NB4 (cell line): ENCODE measurements around the gene GNPAT.

Experiments used
- CTCF ChIP-seq: IDR thresholded peaks from one replicate; pipeline ENCODE4 v1.5.1; 2012; ENCODE audit warnings: low read depth, low read length
- MAX ChIP-seq: IDR thresholded peaks from 2 replicates; pipeline ENCODE4 v1.6.1; 2011; ENCODE audit warnings: low read depth, low read length
- MYC ChIP-seq: IDR thresholded peaks from 2 replicates; pipeline ENCODE4 v1.6.1; 2011; ENCODE audit warnings: low read depth, low read length
- POLR2A ChIP-seq: IDR thresholded peaks from 2 replicates; pipeline ENCODE4 v1.6.1; 2011; ENCODE audit warnings: mild to moderate bottlenecking; ENCODE audit not compliant: insufficient read length; ENCODE audit errors: extremely low read depth

- no peak for TF ChIP-seq CTCF
- no peak for TF ChIP-seq POLR2A
- TF ChIP-seq MYC = no peak
- TF ChIP-seq MAX = no peak
These were observed 41.1 kb upstream of the GNPAT start for GRCh38 chr1:231199868-231200267.
